Keratinocyte (primary cell): ENCODE data around the gene DNAAF9.

Experiments
- CTCF ChIP-seq, 3 experiments: IDR thresholded peaks in 1 of 3; conservative IDR thresholded peaks in 1 of 3; optimal IDR thresholded peaks in 1 of 3; 2 replicates in 2 of 3; 3 replicates in 1 of 3; pipeline versions ENCODE3 to v1.5.1; 2011; ENCODE audit warnings: low read length in 3 of 3, mild to moderate bottlenecking in 3 of 3, moderate library complexity in 2 of 3, control low read depth in 1 of 3, inconsistent platforms in 1 of 3; ENCODE audit not compliant: insufficient read depth in 2 of 3; ENCODE audit errors: extremely low read depth in 1 of 3
- EZH2 ChIP-seq: IDR thresholded peaks from one replicate; pipeline ENCODE4 v1.6.1; 2012; ENCODE audit warnings: inconsistent platforms, mild to moderate bottlenecking, low read length, moderate library complexity

GRCh38 chr20:3398681-3399252 is 8.7 kb downstream of the DNAAF9 start:
- TF ChIP-seq CTCF (optimal IDR thresholded peaks at IDR 0.05 in 1 of 3, IDR thresholded peaks at IDR 0.05 in 1 of 3, conservative IDR thresholded peaks at IDR 0.05 in 1 of 3; ENCODE audit: extremely low read depth in 1 of 3, insufficient read depth in 2 of 3, low read length in 3 of 3) = no peak
- TF ChIP-seq EZH2 = no peak
